ENCODE data around the gene C7orf33.

DNA sequence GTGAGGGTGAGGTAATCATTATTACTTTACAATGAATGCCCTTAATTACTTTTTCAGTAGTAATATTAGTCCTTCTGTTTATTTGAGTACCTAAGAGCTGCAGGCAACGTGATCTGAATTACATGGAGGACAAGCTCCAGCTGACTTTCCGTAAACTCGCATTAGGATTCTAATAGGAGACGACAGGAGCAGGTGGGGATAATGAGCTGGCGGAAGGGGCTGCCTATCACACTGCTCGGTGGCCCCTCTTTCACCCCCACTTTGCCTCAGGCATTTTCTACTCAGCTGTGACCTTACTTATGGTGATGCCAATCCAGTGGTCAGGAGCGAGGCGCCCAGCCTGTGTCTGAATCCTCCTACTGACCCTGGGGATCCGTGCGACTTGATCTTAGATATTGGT, at the start of gene C7orf33:
- TF ChIP-seq CEBPB (IDR thresholded peaks at IDR 0.05), result no peak
- TF ChIP-seq REST (IDR thresholded peaks at IDR 0.05; ENCODE audit: low read depth), result no peak
- TF ChIP-seq FOXM1 (IDR thresholded peaks at IDR 0.05; ENCODE audit: borderline replicate concordance, low read depth), result no peak

Data from Ishikawa (cell line).